GM18867 (cell line): ENCODE results near the gene CTDP1.

ENCODE experiments used
- ATAC-seq: cut with Tn5 transposase; IDR thresholded peaks from one replicate; pipeline ENCODE4 v1.9.1; 2021; ENCODE audit warnings: mild to moderate bottlenecking, moderate library complexity; ENCODE audit not compliant: unreplicated experiment

The CTDP1 gene

GRCh38 chr18:79679552-79680099 lies at the start of gene CTDP1:
CTDP1 (plus strand) TSS chr18:79679803; CDS start chr18:79679948, 145 bp downstream.
- ATAC-seq: peak; percentile 65

- no peak for ATAC-seq
Measured at GRCh38 chr18:79630281-79631095, 49.1 kb upstream of the CTDP1 start.

- ATAC-seq: no peak
Measured at GRCh38 chr18:79631096-79631507, 48.5 kb upstream of the CTDP1 start.

- ATAC-seq: no peak
Measured at GRCh38 chr18:79631761-79632446, 47.7 kb upstream of the CTDP1 start.

- no peak for ATAC-seq
Measured at GRCh38 chr18:79632765-79633164, 46.8 kb upstream of the CTDP1 start.

GRCh38 chr18:79634186-79634585 lies 45.4 kb upstream of the CTDP1 start:
- ATAC-seq: no peak

GRCh38 chr18:79634593-79635426 lies 44.8 kb upstream of the CTDP1 start:
- ATAC-seq: no peak

- no peak for ATAC-seq
Measured at GRCh38 chr18:79635427-79635726, 44.2 kb upstream of the CTDP1 start.

GRCh38 chr18:79637181-79637920 lies 42.3 kb upstream of the CTDP1 start:
- ATAC-seq: no peak

- no peak for ATAC-seq
Measured at GRCh38 chr18:79637921-79638909, 41.4 kb upstream of the CTDP1 start.

- no peak for ATAC-seq
Measured at GRCh38 chr18:79639072-79639829, 40.4 kb upstream of the CTDP1 start.

- no peak for ATAC-seq
Measured at GRCh38 chr18:79640064-79640672, 39.4 kb upstream of the CTDP1 start.

- ATAC-seq: no peak
Measured at GRCh38 chr18:79640875-79641274, 38.7 kb upstream of the CTDP1 start.

- ATAC-seq: no peak
Measured at GRCh38 chr18:79641722-79642497, 37.7 kb upstream of the CTDP1 start.

- no peak for ATAC-seq
Measured at GRCh38 chr18:79642626-79643025, 37.0 kb upstream of the CTDP1 start.

- ATAC-seq: no peak
Measured at GRCh38 chr18:79643054-79643984, 36.3 kb upstream of the CTDP1 start.
